HEK293 (cell line): ENCODE results near the gene MAP1B.

ENCODE experiments used
- CTCF ChIA-PET: fragments of 350-600 bp; formaldehyde crosslinking; extraction: SDS; loops from one replicate; lab custom pipeline; 2021; ENCODE audit warnings: antibody characterized with exemption; lab: Yijun Ruan, JAX
- POLR2A ChIA-PET: fragments of 300-600 bp; formaldehyde crosslinking; extraction: SDS; loops from one replicate; lab custom pipeline; 2020; ENCODE audit warnings: antibody characterized with exemption, inconsistent platforms; lab: Yijun Ruan, JAX
- H3K27ac ChIP-seq: fragments of 200-500 bp; sonication (Bioruptor generic); 2 replicates; pipeline ENCODE4 v1.5.1; 2014; ENCODE audit warnings: low read depth, low read length, control low read depth, inconsistent platforms; ENCODE audit errors: extremely low read depth
- H3K36me3 ChIP-seq, 2 experiments: fragments of 200-500 bp in 1 of 2; sonication (Bioruptor generic) in 1 of 2; 1 replicate in 1 of 2; 2 replicates in 1 of 2; pipeline ENCODE4 v1.5.1; 2014 to 2017; ENCODE audit warnings: inconsistent platforms in 2 of 2, low read length in 2 of 2; ENCODE audit not compliant: control insufficient read depth in 2 of 2, insufficient read depth in 1 of 2
- H3K4me1 ChIP-seq: fragments of 200-500 bp; sonication (Bioruptor generic); 2 replicates; pipeline ENCODE4 v1.5.1; 2014; ENCODE audit warnings: mild to moderate bottlenecking, low read length, inconsistent platforms; ENCODE audit not compliant: control insufficient read depth, insufficient read depth
- H3K4me3 ChIP-seq: 2 replicates; pipeline ENCODE4 v1.5.1; 2011; ENCODE audit warnings: low read depth, mild to moderate bottlenecking, control low read depth, low read length, moderate library complexity
- H3K9me3 ChIP-seq: fragments of 200-500 bp; sonication (Bioruptor generic); 2 replicates; pipeline ENCODE4 v1.5.1; 2014; ENCODE audit warnings: low read depth, low read length, inconsistent platforms; ENCODE audit not compliant: control insufficient read depth, insufficient read depth
- BCL11A ChIP-seq: fragments of 450-650 bp; formaldehyde crosslinking; IDR thresholded peaks from 2 replicates; pipeline ENCODE4 v1.5.1; 2016; ENCODE audit warnings: low read depth, missing biosample characterization, missing genetic modification characterization
- EGR2 ChIP-seq: fragments of 450-650 bp; formaldehyde crosslinking; IDR thresholded peaks from 2 replicates; pipeline ENCODE4 v1.5.1; 2016; ENCODE audit warnings: low read depth, missing biosample characterization, missing genetic modification characterization
- OSR2 ChIP-seq: fragments of 450-650 bp; formaldehyde crosslinking; IDR thresholded peaks from 2 replicates; pipeline ENCODE4 v1.5.1; 2016; ENCODE audit warnings: missing biosample characterization, missing genetic modification characterization
- PRDM1 ChIP-seq: fragments of 450-650 bp; formaldehyde crosslinking; IDR thresholded peaks from 2 replicates; pipeline ENCODE4; 2016; ENCODE audit warnings: missing biosample characterization, missing genetic modification characterization
- SCRT1 ChIP-seq: fragments of 450-650 bp; formaldehyde crosslinking; IDR thresholded peaks from 2 replicates; pipeline ENCODE4 v1.5.1; 2016; ENCODE audit warnings: missing biosample characterization, missing genetic modification characterization, borderline replicate concordance
- SCRT2 ChIP-seq: fragments of 450-650 bp; formaldehyde crosslinking; IDR thresholded peaks from 2 replicates; pipeline ENCODE4 v1.5.1; 2016; ENCODE audit warnings: missing biosample characterization, missing genetic modification characterization
- YY2 ChIP-seq: fragments of 450-650 bp; formaldehyde crosslinking; IDR thresholded peaks from 2 replicates; pipeline ENCODE4 v1.5.1; 2016; ENCODE audit warnings: missing biosample characterization, missing genetic modification characterization
- ZFHX2 ChIP-seq: fragments of 450-650 bp; formaldehyde crosslinking; conservative IDR thresholded peaks from 2 replicates; pipeline ENCODE4 v1.5.1; 2016; ENCODE audit warnings: missing biosample characterization, missing genetic modification characterization
- ZFP69B ChIP-seq: fragments of 450-650 bp; formaldehyde crosslinking; IDR thresholded peaks from 2 replicates; pipeline ENCODE4 v1.5.1; 2016; ENCODE audit warnings: missing biosample characterization, missing genetic modification characterization
- ZNF18 ChIP-seq: fragments of 450-650 bp; formaldehyde crosslinking; IDR thresholded peaks from 2 replicates; pipeline ENCODE4 v1.5.1; 2016; ENCODE audit warnings: missing biosample characterization, missing genetic modification characterization
- ZNF366 ChIP-seq: fragments of 450-650 bp; formaldehyde crosslinking; conservative IDR thresholded peaks from 2 replicates; pipeline ENCODE4 v1.5.1; 2016; ENCODE audit warnings: missing biosample characterization, missing genetic modification characterization
- ZNF394 ChIP-seq: fragments of 450-650 bp; formaldehyde crosslinking; IDR thresholded peaks from 2 replicates; pipeline ENCODE4 v1.5.1; 2016; ENCODE audit warnings: missing biosample characterization, missing genetic modification characterization, mild to moderate bottlenecking, moderate library complexity, borderline replicate concordance
- ZNF433 ChIP-seq: fragments of 450-650 bp; formaldehyde crosslinking; IDR thresholded peaks from 2 replicates; pipeline ENCODE4 v1.5.1; 2016; ENCODE audit warnings: missing biosample characterization, missing genetic modification characterization, low read depth
- ZNF561 ChIP-seq: fragments of 450-650 bp; IDR thresholded peaks from 2 replicates; pipeline ENCODE4 v1.5.1; 2018; ENCODE audit warnings: missing biosample characterization, missing genetic modification characterization, borderline replicate concordance
- ZNF596 ChIP-seq: fragments of 450-650 bp; IDR thresholded peaks from 2 replicates; pipeline ENCODE4 v1.5.0; 2018; ENCODE audit warnings: missing biosample characterization, mild to moderate bottlenecking, missing genetic modification characterization, moderate library complexity
- TF ChIP-seq, protein P1 (sequence below): fragments of 450-650 bp; formaldehyde crosslinking; IDR thresholded peaks from 2 replicates; pipeline ENCODE4 v1.5.1; 2017; ENCODE audit warnings: missing biosample characterization, missing genetic modification characterization
- TF ChIP-seq, protein P2 (sequence below): fragments of 450-650 bp; formaldehyde crosslinking; IDR thresholded peaks from 2 replicates; pipeline ENCODE4 v1.5.1; 2017; ENCODE audit warnings: missing biosample characterization, mild to moderate bottlenecking, missing genetic modification characterization, moderate library complexity

Gene MAP1B

DNA sequence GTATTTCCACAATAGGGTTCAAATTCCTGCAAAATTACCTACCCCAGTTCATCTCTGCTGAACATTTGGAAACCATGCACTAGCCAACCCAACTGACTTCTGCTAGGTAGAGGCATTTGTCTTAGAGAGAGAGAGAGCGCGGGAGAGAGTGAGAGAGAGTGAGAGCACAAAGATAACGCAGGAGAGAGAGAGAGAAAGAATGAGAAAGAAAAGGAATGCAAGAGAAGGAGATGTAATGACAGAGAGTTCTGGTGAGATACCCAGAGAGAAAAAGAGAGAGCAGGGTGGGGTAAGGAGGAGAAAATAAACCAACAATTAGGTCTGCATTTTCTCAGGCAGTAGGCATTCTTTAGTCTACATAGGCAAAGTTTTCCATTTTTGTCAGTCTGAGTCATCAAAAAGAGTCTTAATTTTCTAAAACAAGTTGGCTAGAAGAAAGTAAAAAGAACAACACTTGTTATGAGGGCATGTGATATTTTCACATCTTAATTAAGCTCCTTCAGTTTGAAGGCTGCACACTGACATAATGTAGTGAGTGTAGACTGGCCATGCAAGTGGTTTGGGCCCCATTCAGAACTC is 98.2 kb downstream of the MAP1B start:
- Histone ChIP-seq H3K9me3 (no peaks in the 10 kb centered on the region), H3K4me1 (peaks cover 12% of the 10 kb centered on the region), H3K4me3 (no peak overlapping the region), H3K27ac (no peak overlapping the region), H3K36me3 (peaks cover 25 to 46% of the 10 kb centered on the region in 2 experiments)
- TF ChIP-seq YY2 (tag by site-specific recombination), result no peak
- TF ChIP-seq ZNF366 (tag by site-specific recombination), result peak; percentile 43; the same call in 1 of the 2 replicates
- TF ChIP-seq ZNF561, result no peak
- peak; percentile 94 for TF ChIP-seq PRDM1 (tag by site-specific recombination)
- peak; percentile 38; the same call in 1 of the 2 replicates for TF ChIP-seq ZNF596 (tag by site-specific recombination)
- POLR2A ChIA-PET, result no interaction called here
- CTCF ChIA-PET, result no interaction called here

DNA sequence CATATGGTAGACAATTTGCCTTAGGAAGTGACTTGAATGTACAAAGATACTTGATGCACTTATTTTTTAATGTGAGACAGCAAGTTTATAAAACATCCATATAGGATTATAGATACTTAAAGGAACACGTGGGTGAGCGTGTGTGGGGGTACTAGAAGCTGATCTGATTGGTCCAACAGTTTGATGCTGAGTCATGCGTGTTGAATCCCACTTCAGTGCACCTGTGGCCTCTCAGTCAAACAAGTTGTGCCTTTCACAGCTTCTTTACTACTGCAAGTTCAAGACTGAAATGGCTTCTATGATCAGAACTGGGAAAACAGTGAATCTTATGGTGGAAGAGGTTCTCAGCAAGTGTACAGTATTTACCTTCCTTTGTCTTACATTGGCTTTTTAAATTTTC is 98.9 kb downstream of the MAP1B start:
- Histone ChIP-seq H3K27ac (no peak overlapping the region), H3K36me3 (peaks cover 25 to 46% of the 10 kb centered on the region in 2 experiments), H3K4me1 (peaks cover 18% of the 10 kb centered on the region), H3K9me3 (no peaks in the 10 kb centered on the region), H3K4me3 (no peak overlapping the region)
- ChIA-PET CTCF (no interaction called here), POLR2A (no interaction called here)
- TF ChIP-seq, protein P1, sequence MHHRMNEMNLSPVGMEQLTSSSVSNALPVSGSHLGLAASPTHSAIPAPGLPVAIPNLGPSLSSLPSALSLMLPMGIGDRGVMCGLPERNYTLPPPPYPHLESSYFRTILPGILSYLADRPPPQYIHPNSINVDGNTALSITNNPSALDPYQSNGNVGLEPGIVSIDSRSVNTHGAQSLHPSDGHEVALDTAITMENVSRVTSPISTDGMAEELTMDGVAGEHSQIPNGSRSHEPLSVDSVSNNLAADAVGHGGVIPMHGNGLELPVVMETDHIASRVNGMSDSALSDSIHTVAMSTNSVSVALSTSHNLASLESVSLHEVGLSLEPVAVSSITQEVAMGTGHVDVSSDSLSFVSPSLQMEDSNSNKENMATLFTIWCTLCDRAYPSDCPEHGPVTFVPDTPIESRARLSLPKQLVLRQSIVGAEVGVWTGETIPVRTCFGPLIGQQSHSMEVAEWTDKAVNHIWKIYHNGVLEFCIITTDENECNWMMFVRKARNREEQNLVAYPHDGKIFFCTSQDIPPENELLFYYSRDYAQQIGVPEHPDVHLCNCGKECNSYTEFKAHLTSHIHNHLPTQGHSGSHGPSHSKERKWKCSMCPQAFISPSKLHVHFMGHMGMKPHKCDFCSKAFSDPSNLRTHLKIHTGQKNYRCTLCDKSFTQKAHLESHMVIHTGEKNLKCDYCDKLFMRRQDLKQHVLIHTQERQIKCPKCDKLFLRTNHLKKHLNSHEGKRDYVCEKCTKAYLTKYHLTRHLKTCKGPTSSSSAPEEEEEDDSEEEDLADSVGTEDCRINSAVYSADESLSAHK (tag by site-specific recombination), result no peak
- TF ChIP-seq SCRT2 (tag by site-specific recombination) (peak; percentile 88), SCRT1 (tag by site-specific recombination) (0 out of 2 replicates have a peak, but pooled peaks have one; percentile 45), OSR2 (tag by site-specific recombination) (no peak), ZFP69B (tag by site-specific recombination) (no peak), BCL11A (tag by site-specific recombination) (no peak), ZNF433 (tag by site-specific recombination) (no peak), ZNF394 (tag by site-specific recombination) (no peak), EGR2 (tag by site-specific recombination) (0 out of 2 replicates have a peak, but pooled peaks have one; percentile 36), ZNF18 (tag by site-specific recombination) (no peak), ZFHX2 (tag by site-specific recombination) (peak; percentile 35)
- TF ChIP-seq, protein P2, sequence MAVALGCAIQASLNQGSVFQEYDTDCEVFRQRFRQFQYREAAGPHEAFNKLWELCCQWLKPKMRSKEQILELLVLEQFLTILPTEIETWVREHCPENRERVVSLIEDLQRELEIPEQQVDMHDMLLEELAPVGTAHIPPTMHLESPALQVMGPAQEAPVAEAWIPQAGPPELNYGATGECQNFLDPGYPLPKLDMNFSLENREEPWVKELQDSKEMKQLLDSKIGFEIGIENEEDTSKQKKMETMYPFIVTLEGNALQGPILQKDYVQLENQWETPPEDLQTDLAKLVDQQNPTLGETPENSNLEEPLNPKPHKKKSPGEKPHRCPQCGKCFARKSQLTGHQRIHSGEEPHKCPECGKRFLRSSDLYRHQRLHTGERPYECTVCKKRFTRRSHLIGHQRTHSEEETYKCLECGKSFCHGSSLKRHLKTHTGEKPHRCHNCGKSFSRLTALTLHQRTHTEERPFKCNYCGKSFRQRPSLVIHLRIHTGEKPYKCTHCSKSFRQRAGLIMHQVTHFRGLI (tag by site-specific recombination), result no peak
